NCI-H69 (cell line): ENCODE results near the gene QSOX2.

Experiments used
- DNase-seq: peaks from one replicate; lab custom pipeline; 2025; lab: John Stamatoyannopoulos, UW

The QSOX2 gene

GRCh38 chr9:136203408-136204144 is 42.0 kb downstream of the QSOX2 start:
- DNase-seq: no peak

- no peak for DNase-seq
Observed at GRCh38 chr9:136202454-136203407, 42.9 kb downstream of the QSOX2 start.

GRCh38 chr9:136201609-136202453 is 43.8 kb downstream of the QSOX2 start:
- no peak for DNase-seq

GRCh38 chr9:136201174-136201573 is 44.4 kb downstream of the QSOX2 start:
- DNase-seq: no peak

- DNase-seq: no peak
Observed at GRCh38 chr9:136200424-136200823, 45.2 kb downstream of the QSOX2 start.

- no peak for DNase-seq
Observed at GRCh38 chr9:136199391-136200288, 46.0 kb downstream of the QSOX2 start.

GRCh38 chr9:136198605-136199083 is 47.0 kb downstream of the QSOX2 start:
- DNase-seq: no peak

- DNase-seq: no peak
Observed at GRCh38 chr9:136197930-136198604, 47.5 kb downstream of the QSOX2 start.

- no peak for DNase-seq
Observed at GRCh38 chr9:136197084-136197875, 48.3 kb downstream of the QSOX2 start.

- DNase-seq: peak; percentile 95
Observed at GRCh38 chr9:136196404-136197083, 49.1 kb downstream of the QSOX2 start.

- peak; percentile 54 for DNase-seq
Observed at GRCh38 chr9:136194540-136194939, 51.1 kb downstream of the QSOX2 start.

- no peak for DNase-seq
Observed at GRCh38 chr9:136193891-136194279, 51.7 kb downstream of the QSOX2 start.

GRCh38 chr9:136193127-136193890 is 52.3 kb downstream of the QSOX2 start:
- DNase-seq: peak; percentile 53

GRCh38 chr9:136192289-136193126 is 53.1 kb downstream of the QSOX2 start:
- peak; percentile 60 for DNase-seq

- no peak for DNase-seq
Observed at GRCh38 chr9:136191960-136192286, 53.7 kb downstream of the QSOX2 start.

- DNase-seq: no peak
Observed at GRCh38 chr9:136191099-136191959, 54.3 kb downstream of the QSOX2 start.
